Fibroblast of the aortic adventitia (primary cell): ENCODE results near the gene SLC37A3. TPM values are rescaled to one million over a fixed set of nuclear protein-coding genes. Genes with fewer than 3 reads are reported as not detected.

Source experiments
- DNase-seq: peaks from one replicate; pipeline ENCODE4 v3.0.0-alpha.2; 2010; ENCODE audit warnings: low read depth
- H3K4me3 ChIP-seq: 2 replicates; pipeline ENCODE4 v1.5.1; 2011; ENCODE audit warnings: low read depth, mild to moderate bottlenecking, control low read depth, low read length, moderate library complexity
- small RNA-seq: library from RNA; depleted of rRNA; stranded (forward); fragments of <200 nt; gene quantifications from one replicate; pipeline ENCODE3, GENCODE V24; 2012
- total RNA-seq: library from RNA; depleted of rRNA; stranded (reverse); fragments of >200 nt; gene quantifications from 2 replicates; pipeline ENCODE4 v1.2.3, GENCODE V29; 2012; ENCODE audit warnings: low replicate concordance
- TF ChIP-seq, protein P1 (sequence below): IDR thresholded peaks from 2 replicates; pipeline ENCODE4 v1.5.1; 2011; ENCODE audit warnings: mild to moderate bottlenecking, low read length, control low read depth, inconsistent platforms; ENCODE audit not compliant: insufficient read depth

The SLC37A3 gene
- total RNA-seq, 1 donor = 62.3 TPM

- no peak overlapping the region for H3K4me3 ChIP-seq
- TF ChIP-seq, protein P1, sequence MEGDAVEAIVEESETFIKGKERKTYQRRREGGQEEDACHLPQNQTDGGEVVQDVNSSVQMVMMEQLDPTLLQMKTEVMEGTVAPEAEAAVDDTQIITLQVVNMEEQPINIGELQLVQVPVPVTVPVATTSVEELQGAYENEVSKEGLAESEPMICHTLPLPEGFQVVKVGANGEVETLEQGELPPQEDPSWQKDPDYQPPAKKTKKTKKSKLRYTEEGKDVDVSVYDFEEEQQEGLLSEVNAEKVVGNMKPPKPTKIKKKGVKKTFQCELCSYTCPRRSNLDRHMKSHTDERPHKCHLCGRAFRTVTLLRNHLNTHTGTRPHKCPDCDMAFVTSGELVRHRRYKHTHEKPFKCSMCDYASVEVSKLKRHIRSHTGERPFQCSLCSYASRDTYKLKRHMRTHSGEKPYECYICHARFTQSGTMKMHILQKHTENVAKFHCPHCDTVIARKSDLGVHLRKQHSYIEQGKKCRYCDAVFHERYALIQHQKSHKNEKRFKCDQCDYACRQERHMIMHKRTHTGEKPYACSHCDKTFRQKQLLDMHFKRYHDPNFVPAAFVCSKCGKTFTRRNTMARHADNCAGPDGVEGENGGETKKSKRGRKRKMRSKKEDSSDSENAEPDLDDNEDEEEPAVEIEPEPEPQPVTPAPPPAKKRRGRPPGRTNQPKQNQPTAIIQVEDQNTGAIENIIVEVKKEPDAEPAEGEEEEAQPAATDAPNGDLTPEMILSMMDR = no peak
- DNase-seq = no peak
Observed at GRCh38 chr7:140294454-140294853, 103.9 kb downstream of the SLC37A3 start.

- no peak for DNase-seq
- no peak overlapping the region for H3K4me3 ChIP-seq
- TF ChIP-seq, protein P1 = no peak
Observed at GRCh38 chr7:140292438-140292837, 105.9 kb downstream of the SLC37A3 start.

DNA sequence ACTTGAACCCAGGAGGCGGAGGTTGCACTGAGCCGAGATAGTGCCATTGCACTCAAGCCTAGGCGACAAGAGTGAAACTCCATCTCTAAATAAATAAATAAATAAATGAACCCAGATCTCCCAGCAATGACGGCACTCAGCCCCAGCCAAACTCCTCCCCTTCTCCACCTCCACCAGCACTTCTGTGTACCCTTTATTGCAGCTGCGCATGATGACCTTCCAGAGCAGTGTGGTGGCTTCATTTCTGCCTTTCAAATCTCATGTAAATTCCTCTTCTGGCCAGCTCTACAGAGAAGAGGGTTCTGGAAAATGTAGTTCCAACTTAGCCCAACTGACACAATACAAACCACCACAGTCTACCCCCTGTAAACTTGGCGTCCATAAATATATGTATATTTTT, 108.5 kb downstream of the SLC37A3 start:
- no peak for DNase-seq
- TF ChIP-seq, protein P1 = no peak
- H3K4me3 ChIP-seq = no peak overlapping the region

- no peak for DNase-seq
- no peak overlapping the region for H3K4me3 ChIP-seq
- TF ChIP-seq, protein P1 = no peak
Observed at GRCh38 chr7:140287988-140288387, 110.3 kb downstream of the SLC37A3 start.

GRCh38 chr7:140285938-140286337, 112.4 kb downstream of the SLC37A3 start:
- no peak for DNase-seq
- TF ChIP-seq, protein P1 = no peak
- H3K4me3 ChIP-seq = no peak overlapping the region

GRCh38 chr7:140284062-140284461, 114.3 kb downstream of the SLC37A3 start:
- DNase-seq = no peak
- TF ChIP-seq, protein P1 = no peak
- no peak overlapping the region for H3K4me3 ChIP-seq

Small RNA genes lying within 50 kb of the gene (small RNA-seq; reads per million reads assigned to genes)
- gene RNA5SP247 (not detected), gene RNA5SP248 (50.7 reads per million, percentile 97 among the genes with 10 or more reads in this experiment)

Other genes starting within 250 kb of the SLC37A3 start
- 6.6 and 6.9 TPM in 2 replicates for gene KDM7A, start 221.5 kb downstream of the SLC37A3 start, total RNA-seq
- gene RAB19, start 5.5 kb upstream of the SLC37A3 start, total RNA-seq = not detected in 2 replicates
- 52.6 and 132 TPM in 2 replicates for gene MKRN1, start 81.0 kb upstream of the SLC37A3 start, total RNA-seq
- 10.8 and 17.7 TPM in 2 replicates for gene DENND2A, start 242.3 kb upstream of the SLC37A3 start, total RNA-seq